Stomach (tissue), 4 donors: ENCODE measurements around the gene TBC1D10A.

ENCODE experiments used
- EP300 ChIP-seq: sonication (generic); formaldehyde crosslinking; IDR thresholded peaks from one replicate; pipeline ENCODE4 v1.6.1; 2017; ENCODE audit warnings: antibody characterized with exemption
- POLR2A ChIP-seq, 4 donors: fragments of 450-650 bp; IDR thresholded peaks; one replicate each; pipeline ENCODE4 v1.6.1; 2016; ENCODE audit warnings: antibody characterized with exemption in 4 of 4, control low read depth in 2 of 4, mild to moderate bottlenecking in 1 of 4, moderate library complexity in 1 of 4
- POLR2AphosphoS5 ChIP-seq, 3 donors: sonication (generic); formaldehyde crosslinking; IDR thresholded peaks; one replicate each; pipeline ENCODE4 v1.6.1; 2016; ENCODE audit warnings: antibody characterized with exemption in 3 of 3
- TF ChIP-seq, protein P1 (sequence below), 7 experiments: fragments of 450-650 bp in 4 of 7; fragments of 200-600 bp in 3 of 7; sonication (generic) in 3 of 7; IDR thresholded peaks; one replicate each; pipeline ENCODE4 v1.5.1; 2016 to 2019; ENCODE audit warnings: antibody characterized with exemption in 7 of 7, control low read depth in 2 of 7, mild to moderate bottlenecking in 1 of 7

DNA sequence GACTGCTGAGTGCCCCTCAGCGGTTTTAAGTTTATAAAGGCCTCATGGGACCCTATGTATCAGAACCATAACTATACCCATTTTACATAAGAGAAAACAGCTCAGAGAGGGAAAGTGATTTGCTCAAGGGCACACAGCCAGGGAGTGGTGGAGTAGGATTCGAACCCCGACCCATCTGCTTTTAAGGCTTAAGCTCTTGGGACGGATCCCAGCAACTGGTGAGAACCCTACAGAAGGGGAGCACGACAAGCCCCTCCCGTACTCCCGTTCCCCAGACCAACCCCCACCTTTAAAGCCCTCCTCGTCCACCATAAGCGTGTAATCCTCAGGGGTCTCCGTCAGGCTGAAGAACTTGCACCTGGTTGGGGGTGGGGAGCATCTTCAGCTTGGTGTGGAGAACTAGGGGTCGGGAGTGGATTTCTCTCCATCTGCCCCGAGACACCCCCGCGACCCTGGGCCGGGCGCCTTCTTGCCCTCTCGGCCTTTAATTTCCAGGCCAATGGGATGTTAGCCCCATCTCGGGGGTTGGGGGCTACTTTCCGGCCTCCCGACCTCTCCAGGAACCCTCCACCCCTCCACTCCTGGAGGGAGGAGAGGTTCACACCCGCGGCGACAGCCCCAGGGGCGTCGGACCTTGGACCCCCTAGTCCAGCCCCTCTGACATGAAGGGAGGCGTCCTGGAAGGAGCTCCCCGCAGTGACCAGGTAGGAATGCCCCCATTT lies 38.2 kb downstream of the TBC1D10A start:
- no peak for TF ChIP-seq EP300
- TF ChIP-seq, protein P1, sequence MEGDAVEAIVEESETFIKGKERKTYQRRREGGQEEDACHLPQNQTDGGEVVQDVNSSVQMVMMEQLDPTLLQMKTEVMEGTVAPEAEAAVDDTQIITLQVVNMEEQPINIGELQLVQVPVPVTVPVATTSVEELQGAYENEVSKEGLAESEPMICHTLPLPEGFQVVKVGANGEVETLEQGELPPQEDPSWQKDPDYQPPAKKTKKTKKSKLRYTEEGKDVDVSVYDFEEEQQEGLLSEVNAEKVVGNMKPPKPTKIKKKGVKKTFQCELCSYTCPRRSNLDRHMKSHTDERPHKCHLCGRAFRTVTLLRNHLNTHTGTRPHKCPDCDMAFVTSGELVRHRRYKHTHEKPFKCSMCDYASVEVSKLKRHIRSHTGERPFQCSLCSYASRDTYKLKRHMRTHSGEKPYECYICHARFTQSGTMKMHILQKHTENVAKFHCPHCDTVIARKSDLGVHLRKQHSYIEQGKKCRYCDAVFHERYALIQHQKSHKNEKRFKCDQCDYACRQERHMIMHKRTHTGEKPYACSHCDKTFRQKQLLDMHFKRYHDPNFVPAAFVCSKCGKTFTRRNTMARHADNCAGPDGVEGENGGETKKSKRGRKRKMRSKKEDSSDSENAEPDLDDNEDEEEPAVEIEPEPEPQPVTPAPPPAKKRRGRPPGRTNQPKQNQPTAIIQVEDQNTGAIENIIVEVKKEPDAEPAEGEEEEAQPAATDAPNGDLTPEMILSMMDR (IDR thresholded peaks at IDR 0.05): no peak
- TF ChIP-seq POLR2AphosphoS5 (IDR thresholded peaks at IDR 0.05): no peak
- no peak for TF ChIP-seq POLR2A (IDR thresholded peaks at IDR 0.05)
